GM21390 (cell line): ENCODE data around the gene ENSA.
"Not testable (repeated sequence)": the region's sequence is repeated elsewhere in the genome, so short reads cannot be mapped to it uniquely, and the experiment has no call there.

ENCODE experiments used
- ATAC-seq: cut with Tn5 transposase; IDR thresholded peaks from one replicate; pipeline ENCODE4 v1.9.1; 2021; ENCODE audit not compliant: unreplicated experiment

ENSA gene

DNA sequence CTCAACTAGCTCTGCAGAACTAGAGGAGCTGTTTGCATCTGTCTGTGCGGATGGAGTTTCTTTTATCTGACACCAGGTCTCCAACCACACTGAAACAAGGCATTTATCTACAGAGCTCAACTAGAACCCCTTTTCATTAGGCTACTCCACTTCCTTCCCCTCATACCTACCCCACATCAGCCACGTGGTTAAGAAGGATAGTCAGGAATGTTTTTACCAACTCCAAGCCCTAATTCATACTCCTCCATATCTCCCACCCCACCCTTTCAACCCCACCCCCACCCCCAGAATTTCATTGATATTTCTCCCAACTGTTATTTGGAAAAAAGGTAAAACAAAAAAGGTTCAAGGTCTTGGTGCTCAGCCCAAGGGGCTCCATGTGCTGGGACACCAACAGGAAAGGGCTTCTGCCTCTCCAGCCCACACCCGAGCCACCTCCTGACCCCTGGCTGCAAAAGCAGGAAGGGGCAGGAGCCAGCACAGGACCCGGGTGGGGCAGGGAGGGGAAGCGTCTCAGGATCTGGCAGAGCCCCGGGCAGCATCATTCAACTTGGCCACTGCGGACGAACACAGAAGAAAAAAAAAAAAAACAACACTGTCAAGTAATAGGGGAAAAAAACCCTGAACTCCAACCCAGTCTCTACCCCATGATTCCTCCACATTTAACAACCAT lies 7.0 kb downstream of the ENSA start:
- no peak for ATAC-seq

- ATAC-seq: no peak
Observed at GRCh38 chr1:150621497-150622302, 7.7 kb downstream of the ENSA start.

GRCh38 chr1:150620919-150621318 lies 8.5 kb downstream of the ENSA start:
- ATAC-seq: no peak

DNA sequence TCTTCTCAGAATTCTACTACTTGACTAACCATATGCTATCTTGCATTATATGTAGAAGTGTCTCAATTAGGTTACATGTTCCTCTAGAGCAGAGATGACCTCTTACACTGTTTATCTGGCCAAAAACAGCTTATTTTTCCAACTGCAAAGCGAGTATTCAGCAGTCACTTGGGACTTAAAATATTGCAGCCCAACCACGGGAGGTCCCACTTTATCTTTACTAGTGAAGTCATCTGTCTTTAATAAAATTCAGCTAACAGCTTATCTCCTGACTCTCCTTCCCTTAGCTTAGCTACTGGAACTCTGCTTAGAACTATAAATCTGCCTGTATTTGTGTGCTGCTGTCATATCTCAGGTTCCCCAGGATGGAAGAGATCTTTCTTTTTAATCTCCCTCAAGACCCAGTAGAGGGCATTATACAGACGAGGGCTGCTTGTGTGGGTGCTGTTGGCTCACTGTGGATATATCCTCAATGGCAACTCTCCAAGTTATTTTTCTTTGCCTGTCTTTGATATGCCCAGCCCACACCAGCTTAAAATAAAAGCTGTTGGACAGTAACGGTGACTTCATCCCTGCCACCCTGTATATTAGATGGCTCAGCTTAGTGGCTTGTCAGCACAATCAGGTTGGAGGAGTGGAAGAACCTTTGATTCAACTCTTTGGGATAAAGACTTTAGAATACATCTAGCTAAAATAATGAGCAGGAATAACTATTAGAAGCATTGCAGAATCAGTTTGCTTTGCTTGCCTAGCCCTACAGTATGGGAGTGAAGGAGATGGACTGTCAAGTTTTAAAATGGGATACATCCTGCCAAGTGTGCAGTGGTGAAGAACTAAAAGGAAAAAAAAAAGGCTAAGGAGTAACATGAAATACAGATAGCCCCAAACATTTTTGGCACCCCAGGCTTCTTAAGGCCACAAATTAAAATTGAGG lies 9.6 kb downstream of the ENSA start:
- no peak for ATAC-seq

GRCh38 chr1:150615346-150616201 lies 13.8 kb downstream of the ENSA start:
- ATAC-seq: no peak

GRCh38 chr1:150613061-150613920 lies 16.1 kb downstream of the ENSA start:
- ATAC-seq: no peak

DNA sequence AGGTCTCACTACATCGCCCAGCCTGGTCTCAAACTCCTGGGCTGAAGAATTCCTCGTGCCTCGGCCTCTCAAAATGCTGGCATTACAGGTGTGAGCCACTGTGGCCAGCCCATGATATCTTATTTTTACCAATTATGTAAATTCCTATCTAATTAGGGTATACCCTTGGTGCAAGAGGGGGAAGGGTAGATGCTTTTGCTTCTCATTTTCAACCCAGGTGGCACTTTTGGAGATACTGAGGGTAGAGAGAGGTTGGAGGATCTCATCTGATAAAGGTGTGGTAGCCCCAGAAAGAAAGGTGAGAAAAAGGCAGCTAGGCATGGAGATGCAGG lies 17.4 kb downstream of the ENSA start:
- no peak for ATAC-seq

- ATAC-seq: no peak
Observed at GRCh38 chr1:150610576-150610975, 18.8 kb downstream of the ENSA start.

GRCh38 chr1:150609732-150610131 lies 19.7 kb downstream of the ENSA start:
- ATAC-seq: no peak

DNA sequence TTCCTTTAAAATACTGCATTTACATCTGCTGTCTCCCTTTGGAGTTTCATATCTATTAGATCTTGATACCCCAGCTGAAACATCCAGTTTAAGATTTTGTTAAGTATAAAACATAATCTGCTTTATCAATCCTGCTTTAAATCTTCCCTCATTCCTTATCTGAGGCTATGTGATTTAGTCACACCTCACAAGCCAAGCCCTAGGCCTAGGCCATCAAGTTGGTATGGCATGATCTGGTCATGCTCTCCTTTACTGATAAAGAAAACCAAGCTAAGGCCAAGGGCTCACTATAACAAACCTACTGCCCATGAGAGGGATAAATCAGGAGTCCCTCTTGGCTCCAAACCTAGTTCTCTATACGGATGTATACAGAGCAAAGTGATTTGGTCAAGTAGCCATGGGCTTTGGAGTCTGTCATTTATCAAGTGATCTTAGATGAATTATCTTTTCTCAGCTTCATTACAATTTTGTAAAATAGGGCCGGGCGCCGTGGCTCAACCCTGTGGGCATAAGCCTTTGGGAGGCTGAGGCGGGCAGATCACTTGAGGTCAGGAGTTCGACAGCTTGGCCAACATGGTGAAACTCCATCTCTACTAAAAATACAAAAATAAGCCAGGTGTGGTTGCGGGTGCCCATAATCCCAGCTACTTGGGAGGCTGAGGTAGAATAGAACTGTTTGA lies 22.8 kb downstream of the ENSA start:
- ATAC-seq: no peak

DNA sequence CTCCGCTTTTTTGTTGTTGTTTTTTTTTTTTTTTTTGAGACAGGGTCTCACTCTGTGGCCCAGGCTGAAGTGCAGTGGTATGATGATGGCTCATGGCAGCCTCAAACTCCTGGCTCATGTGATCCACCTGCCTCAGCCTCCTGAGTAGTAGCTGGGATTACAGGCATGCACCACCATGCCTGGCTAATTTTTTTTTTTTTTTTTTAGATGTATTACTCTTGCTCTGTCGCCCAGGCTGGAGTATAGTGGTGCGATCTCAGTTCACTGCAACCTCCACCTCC lies 24.0 kb downstream of the ENSA start:
- not testable (repeated sequence) for ATAC-seq

GRCh38 chr1:150604226-150604588 lies 25.2 kb downstream of the ENSA start:
- ATAC-seq: no peak

GRCh38 chr1:150603711-150604110 lies 25.7 kb downstream of the ENSA start:
- ATAC-seq: no peak

GRCh38 chr1:150602372-150602771 lies 27.0 kb downstream of the ENSA start:
- ATAC-seq: not testable (repeated sequence)

- ATAC-seq: no peak
Observed at GRCh38 chr1:150601540-150601939, 27.9 kb downstream of the ENSA start.

DNA sequence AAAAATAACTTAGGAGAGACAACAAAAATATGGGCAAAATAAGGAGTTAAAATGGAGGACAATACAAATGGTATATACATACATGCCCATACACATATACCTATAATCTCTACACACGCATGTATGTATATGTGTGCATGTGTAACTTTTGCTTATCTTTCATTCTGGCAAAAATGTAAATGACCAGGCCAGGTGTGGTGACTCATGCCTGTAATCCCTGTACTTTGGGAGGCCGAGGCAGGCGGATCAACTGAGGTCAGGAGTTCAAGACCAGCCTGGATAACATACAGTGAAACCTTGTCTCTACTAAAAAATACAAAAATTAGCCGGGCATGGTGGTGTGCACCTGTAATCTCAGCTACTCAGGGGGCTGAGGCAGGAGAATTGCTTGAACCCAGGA lies 31.1 kb downstream of the ENSA start:
- ATAC-seq: not testable (repeated sequence)

DNA sequence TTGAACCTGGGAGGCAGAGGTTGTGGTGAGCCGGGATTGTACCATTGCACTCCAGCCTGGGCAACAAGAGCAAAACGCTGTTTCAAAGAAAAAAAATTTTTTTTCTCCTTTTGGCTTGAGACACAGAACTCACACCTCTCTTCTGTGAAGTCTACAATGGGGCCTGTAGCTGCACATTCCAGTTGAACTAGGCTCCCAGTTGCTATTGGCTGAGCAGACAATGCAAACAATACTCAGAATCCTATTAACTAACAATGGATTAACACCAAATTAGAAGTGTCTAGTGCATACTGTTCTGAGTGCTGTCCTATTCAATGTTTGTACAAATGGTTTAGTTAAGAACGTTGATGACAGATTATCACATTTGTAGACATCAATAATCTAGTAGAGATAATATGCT lies 32.4 kb downstream of the ENSA start:
- ATAC-seq: no peak

DNA sequence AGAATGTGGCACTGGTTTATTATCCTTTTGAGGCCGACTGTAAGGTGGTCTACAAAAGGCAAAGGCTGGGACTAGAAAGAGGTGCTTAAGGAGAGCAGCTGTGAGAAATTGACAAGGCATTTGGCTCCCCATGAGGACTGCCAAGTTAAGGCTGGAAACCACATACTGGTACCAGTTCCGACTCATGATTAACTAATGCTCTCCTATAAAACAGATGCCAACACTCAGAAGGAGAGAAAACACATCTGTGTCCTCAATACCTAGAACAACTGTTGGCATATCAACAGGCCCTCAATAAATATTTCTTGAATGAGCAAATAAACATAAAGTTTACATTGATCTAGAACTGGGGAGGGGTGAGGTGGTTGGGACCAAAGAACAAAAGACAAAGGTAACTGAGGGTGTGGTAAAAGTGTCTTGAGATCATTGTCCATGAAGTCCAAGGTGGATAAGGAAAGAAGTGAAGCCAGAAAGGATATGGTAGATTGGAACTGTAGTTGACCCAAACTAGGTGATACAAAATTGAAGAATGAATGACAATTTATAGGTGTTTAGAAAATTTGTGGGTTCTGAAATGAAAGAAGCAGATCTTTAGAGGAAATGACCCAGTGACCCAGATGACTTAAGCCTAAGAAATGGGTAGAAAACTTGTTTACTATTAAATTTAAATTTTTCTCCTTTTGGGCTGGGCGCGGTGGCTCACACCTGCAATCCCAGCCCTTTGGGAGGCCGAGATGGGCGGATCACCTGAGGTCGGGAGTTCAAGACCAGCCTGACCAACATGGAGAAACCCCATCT lies 33.1 kb downstream of the ENSA start:
- no peak for ATAC-seq

GRCh38 chr1:150582371-150582770 lies 47.0 kb downstream of the ENSA start:
- ATAC-seq: no peak
